HT-29 (cell line): ENCODE results near the gene SAMD4A. TPM values are rescaled to one million over a fixed set of nuclear protein-coding genes. Genes with fewer than 3 reads are reported as not detected.
A peak's percentile ranks its signal among the peaks of the same experiment; 100 is the strongest.

Source experiments
- DNase-seq: peaks from one replicate; pipeline ENCODE4 v3.0.0-alpha.2; 2015; ENCODE audit warnings: low spot score
- total RNA-seq: library from RNA; depleted of rRNA; stranded (reverse); fragments of >200 nt; shearing (Covaris generic); gene quantifications from 2 replicates; pipeline ENCODE4 v1.2.3, GENCODE V29; 2014

SAMD4A gene
- total RNA-seq, 1 experiment from 2014 or later = 9.5 TPM

GRCh38 chr14:54781080-54781479 is 214.2 kb downstream of the SAMD4A start:
- DNase-seq = no peak

GRCh38 chr14:54781961-54782750 is 215.2 kb downstream of the SAMD4A start:
- no peak for DNase-seq

- DNase-seq = peak; percentile 4
Measured at GRCh38 chr14:54782751-54783659, 216.1 kb downstream of the SAMD4A start.

GRCh38 chr14:54783660-54784015 is 216.7 kb downstream of the SAMD4A start:
- DNase-seq = no peak

DNA sequence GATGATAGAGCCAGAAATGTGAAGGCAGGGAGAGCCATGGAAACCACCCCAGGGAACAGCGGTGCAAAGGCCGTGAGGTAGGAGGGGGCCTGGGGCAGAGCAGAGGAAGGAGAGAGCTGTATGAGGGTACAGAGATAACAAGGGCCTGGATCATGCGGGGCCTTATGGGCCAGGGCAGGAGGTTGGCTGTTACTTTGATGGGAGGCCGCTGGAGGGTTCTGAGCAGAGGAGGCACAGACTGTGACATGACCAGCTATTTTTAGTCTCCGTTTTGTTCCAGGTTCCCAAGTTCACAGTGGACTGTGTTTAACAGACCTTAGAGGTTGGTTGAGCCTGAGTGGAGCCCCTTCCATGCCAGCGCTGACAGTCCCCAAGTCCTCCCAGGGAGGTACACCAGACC is 217.1 kb downstream of the SAMD4A start:
- DNase-seq = no peak

DNA sequence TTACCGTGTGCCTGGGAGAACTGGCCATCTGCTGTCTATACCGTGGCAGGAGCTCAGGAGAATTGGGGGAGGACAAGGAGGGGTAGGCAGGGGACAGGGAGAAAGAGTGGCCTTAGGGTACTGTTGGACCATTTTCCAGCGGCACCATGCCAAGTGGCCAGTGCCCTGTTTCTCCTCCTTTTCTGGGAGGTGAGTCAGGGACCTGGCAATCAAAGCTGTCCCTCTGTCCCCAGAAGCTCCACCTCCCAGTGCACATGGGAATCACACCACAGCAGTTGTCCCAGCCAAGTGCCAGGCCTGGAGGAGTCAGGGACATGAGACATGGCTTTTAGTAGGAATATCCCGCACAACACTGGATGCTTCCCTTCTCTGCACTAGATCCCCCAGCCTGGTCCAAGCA is 217.7 kb downstream of the SAMD4A start:
- no peak for DNase-seq

DNA sequence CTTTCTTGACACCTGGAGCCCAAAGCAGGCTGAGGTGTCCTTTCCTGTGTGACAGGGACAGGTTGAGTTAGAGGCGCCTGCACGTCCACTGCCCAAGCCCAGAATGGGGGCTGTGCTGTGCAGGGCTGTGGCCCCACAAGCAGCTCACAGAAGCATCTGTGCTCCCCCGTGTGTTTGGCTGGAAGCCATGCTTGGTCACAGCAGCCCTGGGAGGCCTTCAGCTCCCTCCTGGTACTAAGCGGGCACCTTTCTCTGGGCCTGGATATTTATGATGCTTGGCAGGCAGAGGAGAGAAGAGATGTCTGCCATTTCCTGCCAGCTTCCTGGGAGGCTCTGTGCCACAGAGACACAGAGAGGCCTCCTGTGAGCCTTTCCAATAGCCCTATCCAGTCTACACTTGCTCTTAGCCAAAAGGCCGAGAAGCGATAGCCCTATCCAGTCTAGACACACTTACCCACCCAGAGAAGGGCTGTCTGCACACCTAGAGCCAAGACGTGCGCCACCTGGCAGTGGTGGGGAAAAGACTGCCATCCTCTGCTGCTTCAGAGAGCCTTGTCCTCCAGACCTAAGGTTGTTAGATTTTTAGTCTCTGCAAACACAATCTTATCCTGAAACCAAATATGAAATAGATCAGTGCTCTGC is 218.3 kb downstream of the SAMD4A start:
- no peak for DNase-seq

- DNase-seq = no peak
Measured at GRCh38 chr14:54785778-54786770, 219.1 kb downstream of the SAMD4A start.

GRCh38 chr14:54786838-54787237 is 219.9 kb downstream of the SAMD4A start:
- DNase-seq = no peak

DNA sequence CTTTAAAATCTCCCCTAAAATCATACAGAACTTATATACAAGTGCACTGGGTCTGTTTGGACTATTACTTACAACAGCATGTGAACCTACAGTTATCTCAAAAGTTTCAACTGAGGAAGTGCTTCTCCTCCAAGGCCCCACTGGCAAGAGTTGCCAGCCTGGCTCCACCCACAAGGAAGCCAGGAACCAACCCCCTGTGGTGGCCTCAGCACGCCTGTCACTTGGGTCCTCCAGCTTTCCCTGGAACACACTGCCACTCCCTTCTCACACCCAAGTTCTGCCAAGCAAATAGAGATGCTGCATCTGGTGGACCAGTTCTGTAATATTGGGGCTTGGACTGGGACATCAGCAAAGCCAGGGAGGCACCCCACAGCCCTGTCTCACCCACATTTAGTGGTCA is 220.3 kb downstream of the SAMD4A start:
- no peak for DNase-seq

GRCh38 chr14:54788701-54789100 is 221.8 kb downstream of the SAMD4A start:
- DNase-seq = no peak

- DNase-seq = no peak
Measured at GRCh38 chr14:54789166-54789565, 222.2 kb downstream of the SAMD4A start.

GRCh38 chr14:54789781-54790480 is 223.0 kb downstream of the SAMD4A start:
- DNase-seq = no peak

GRCh38 chr14:54791001-54791400 is 224.1 kb downstream of the SAMD4A start:
- no peak for DNase-seq

DNA sequence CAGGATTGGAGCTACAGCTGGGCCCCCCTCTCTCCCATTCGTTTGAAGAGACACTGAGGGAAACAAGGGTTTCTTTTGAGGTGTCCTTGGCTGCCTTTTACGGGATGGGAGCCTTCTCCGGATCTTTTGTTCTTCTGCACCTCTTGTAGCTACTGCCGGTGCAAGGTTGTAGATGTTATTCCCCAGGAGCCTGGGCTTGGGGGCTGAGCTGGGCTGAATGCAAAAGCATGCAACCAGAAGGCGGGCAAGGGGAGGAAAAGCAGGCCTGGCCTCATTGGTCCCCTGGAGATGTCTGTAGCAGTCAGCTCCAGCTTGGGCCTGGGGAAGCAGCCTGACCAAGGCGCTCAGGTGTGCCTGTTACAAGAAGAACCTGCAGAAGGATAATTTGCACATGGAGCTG is 225.4 kb downstream of the SAMD4A start:
- no peak for DNase-seq

GRCh38 chr14:54794159-54794558 is 227.2 kb downstream of the SAMD4A start:
- DNase-seq = no peak

GRCh38 chr14:54794796-54795195 is 227.9 kb downstream of the SAMD4A start:
- DNase-seq = no peak

GRCh38 chr14:54796961-54797360 is 230.0 kb downstream of the SAMD4A start:
- no peak for DNase-seq

DNA sequence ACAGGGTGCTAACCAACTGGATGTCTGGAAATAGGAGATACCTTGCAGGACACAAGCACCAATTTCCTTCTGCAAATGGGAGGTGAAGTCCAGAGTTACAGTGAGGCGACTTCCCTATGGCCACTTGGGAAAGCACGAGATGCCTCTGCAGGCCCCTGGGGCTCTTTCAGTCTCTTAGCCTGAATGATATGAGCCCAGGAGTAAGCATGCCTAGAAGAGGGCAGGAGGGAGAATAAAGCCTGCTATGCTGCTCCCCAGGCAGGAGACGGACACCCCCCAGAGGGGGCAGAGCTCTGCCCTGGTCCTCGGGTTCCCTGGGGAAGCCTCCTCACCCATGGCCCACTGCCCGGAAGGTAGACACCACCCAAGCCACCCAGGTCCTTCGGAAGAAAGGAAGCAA is 230.6 kb downstream of the SAMD4A start:
- no peak for DNase-seq

DNA sequence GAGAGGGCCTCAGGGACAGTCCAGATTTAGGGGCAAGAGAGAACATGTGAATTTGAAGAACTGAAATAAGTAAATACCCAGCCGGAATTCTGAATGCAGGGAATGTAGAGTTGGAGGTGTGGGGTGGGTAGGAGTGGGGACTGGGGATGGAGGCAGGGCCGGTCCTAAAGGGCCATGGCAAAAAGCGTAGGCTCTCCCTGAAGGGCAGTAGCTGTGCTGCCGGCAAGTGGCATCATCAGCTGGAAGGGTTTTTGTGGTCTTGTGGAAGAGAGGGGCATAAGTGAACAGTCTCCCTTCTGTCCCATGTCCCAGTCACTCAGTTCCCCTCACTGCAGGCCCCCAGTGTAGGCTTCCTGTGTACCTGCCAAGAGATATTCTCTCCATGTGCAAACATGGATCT is 231.1 kb downstream of the SAMD4A start:
- DNase-seq = no peak
